HEK293 (cell line): ENCODE data around the gene ZFAND5.

Source experiments
- CTCF ChIA-PET: fragments of 350-600 bp; formaldehyde crosslinking; extraction: SDS; loops from one replicate; lab custom pipeline; 2021; ENCODE audit warnings: antibody characterized with exemption; lab: Yijun Ruan, JAX
- POLR2A ChIA-PET: fragments of 300-600 bp; formaldehyde crosslinking; extraction: SDS; loops from one replicate; lab custom pipeline; 2020; ENCODE audit warnings: antibody characterized with exemption, inconsistent platforms; lab: Yijun Ruan, JAX
- H3K27ac ChIP-seq: fragments of 200-500 bp; sonication (Bioruptor generic); 2 replicates; pipeline ENCODE4 v1.5.1; 2014; ENCODE audit warnings: low read depth, low read length, control low read depth, inconsistent platforms; ENCODE audit errors: extremely low read depth
- H3K36me3 ChIP-seq, 2 experiments: fragments of 200-500 bp in 1 of 2; sonication (Bioruptor generic) in 1 of 2; 1 replicate in 1 of 2; 2 replicates in 1 of 2; pipeline ENCODE4 v1.5.1; 2014 to 2017; ENCODE audit warnings: inconsistent platforms in 2 of 2, low read length in 2 of 2; ENCODE audit not compliant: control insufficient read depth in 2 of 2, insufficient read depth in 1 of 2
- H3K4me1 ChIP-seq: fragments of 200-500 bp; sonication (Bioruptor generic); 2 replicates; pipeline ENCODE4 v1.5.1; 2014; ENCODE audit warnings: mild to moderate bottlenecking, low read length, inconsistent platforms; ENCODE audit not compliant: control insufficient read depth, insufficient read depth
- H3K4me3 ChIP-seq: 2 replicates; pipeline ENCODE4 v1.5.1; 2011; ENCODE audit warnings: low read depth, mild to moderate bottlenecking, control low read depth, low read length, moderate library complexity
- H3K9me3 ChIP-seq: fragments of 200-500 bp; sonication (Bioruptor generic); 2 replicates; pipeline ENCODE4 v1.5.1; 2014; ENCODE audit warnings: low read depth, low read length, inconsistent platforms; ENCODE audit not compliant: control insufficient read depth, insufficient read depth
- AEBP2 ChIP-seq: fragments of 450-650 bp; formaldehyde crosslinking; IDR thresholded peaks from 2 replicates; pipeline ENCODE4 v1.5.1; 2016; ENCODE audit warnings: missing biosample characterization, missing genetic modification characterization, borderline replicate concordance
- GLIS1 ChIP-seq: fragments of 450-650 bp; formaldehyde crosslinking; IDR thresholded peaks from 2 replicates; pipeline ENCODE4 v1.5.1; 2016; ENCODE audit warnings: missing biosample characterization, missing genetic modification characterization
- GLIS2 ChIP-seq: fragments of 450-650 bp; formaldehyde crosslinking; IDR thresholded peaks from 2 replicates; pipeline ENCODE4 v1.5.1; 2016; ENCODE audit warnings: missing biosample characterization, missing genetic modification characterization
- HIC1 ChIP-seq: fragments of 450-650 bp; formaldehyde crosslinking; IDR thresholded peaks from 2 replicates; pipeline ENCODE4 v1.5.1; 2016; ENCODE audit warnings: missing biosample characterization, missing genetic modification characterization
- KLF1 ChIP-seq: fragments of 450-650 bp; formaldehyde crosslinking; IDR thresholded peaks from 2 replicates; pipeline ENCODE4 v1.5.1; 2016; ENCODE audit warnings: missing biosample characterization, missing genetic modification characterization
- PATZ1 ChIP-seq: fragments of 450-650 bp; formaldehyde crosslinking; IDR thresholded peaks from 2 replicates; pipeline ENCODE4 v1.5.1; 2016; ENCODE audit warnings: missing biosample characterization, missing genetic modification characterization
- SP2 ChIP-seq: fragments of 450-650 bp; formaldehyde crosslinking; IDR thresholded peaks from 2 replicates; pipeline ENCODE4 v1.5.1; 2016; ENCODE audit warnings: missing biosample characterization, missing genetic modification characterization
- WT1 ChIP-seq: fragments of 450-650 bp; formaldehyde crosslinking; IDR thresholded peaks from 2 replicates; pipeline ENCODE4 v1.5.1; 2016; ENCODE audit warnings: missing biosample characterization, missing genetic modification characterization
- ZBTB17 ChIP-seq: fragments of 450-650 bp; formaldehyde crosslinking; IDR thresholded peaks from 2 replicates; pipeline ENCODE4 v1.5.1; 2016; ENCODE audit warnings: missing biosample characterization, missing genetic modification characterization
- ZFHX2 ChIP-seq: fragments of 450-650 bp; formaldehyde crosslinking; conservative IDR thresholded peaks from 2 replicates; pipeline ENCODE4 v1.5.1; 2016; ENCODE audit warnings: missing biosample characterization, missing genetic modification characterization
- ZNF146 ChIP-seq: fragments of 450-650 bp; formaldehyde crosslinking; IDR thresholded peaks from 2 replicates; pipeline ENCODE4 v1.5.1; 2016; ENCODE audit warnings: missing biosample characterization, missing genetic modification characterization
- ZNF335 ChIP-seq: fragments of 450-650 bp; formaldehyde crosslinking; conservative IDR thresholded peaks from 2 replicates; pipeline ENCODE4 v1.5.1; 2016; ENCODE audit warnings: missing biosample characterization, missing genetic modification characterization
- ZNF366 ChIP-seq: fragments of 450-650 bp; formaldehyde crosslinking; conservative IDR thresholded peaks from 2 replicates; pipeline ENCODE4 v1.5.1; 2016; ENCODE audit warnings: missing biosample characterization, missing genetic modification characterization
- ZNF394 ChIP-seq: fragments of 450-650 bp; formaldehyde crosslinking; IDR thresholded peaks from 2 replicates; pipeline ENCODE4 v1.5.1; 2016; ENCODE audit warnings: missing biosample characterization, missing genetic modification characterization, mild to moderate bottlenecking, moderate library complexity, borderline replicate concordance
- ZNF560 ChIP-seq: fragments of 450-650 bp; formaldehyde crosslinking; IDR thresholded peaks from 2 replicates; pipeline ENCODE4 v1.5.1; 2017; ENCODE audit warnings: missing biosample characterization, missing genetic modification characterization, borderline replicate concordance
- ZNF621 ChIP-seq: fragments of 450-650 bp; formaldehyde crosslinking; IDR thresholded peaks from 2 replicates; pipeline ENCODE4 v1.5.1; 2017; ENCODE audit warnings: missing biosample characterization, missing genetic modification characterization
- ZNF785 ChIP-seq: fragments of 450-650 bp; formaldehyde crosslinking; IDR thresholded peaks from 2 replicates; pipeline ENCODE4 v1.5.1; 2016; ENCODE audit warnings: missing biosample characterization, missing genetic modification characterization
- ZXDB ChIP-seq: fragments of 450-650 bp; formaldehyde crosslinking; IDR thresholded peaks from 2 replicates; pipeline ENCODE4 v1.5.1; 2016; ENCODE audit warnings: missing biosample characterization, missing genetic modification characterization
- TF ChIP-seq, protein P1 (sequence below): fragments of 450-650 bp; formaldehyde crosslinking; IDR thresholded peaks from 2 replicates; pipeline ENCODE4 v1.5.1; 2017; ENCODE audit warnings: missing biosample characterization, missing genetic modification characterization
- TF ChIP-seq, protein P2 (sequence below): fragments of 450-650 bp; formaldehyde crosslinking; IDR thresholded peaks from 2 replicates; pipeline ENCODE4 v1.5.1; 2017; ENCODE audit warnings: missing biosample characterization, missing genetic modification characterization
- TF ChIP-seq, protein P3 (sequence below): fragments of 450-650 bp; formaldehyde crosslinking; optimal IDR thresholded peaks from 2 replicates; pipeline ENCODE3; 2016; ENCODE audit warnings: missing biosample characterization, mild to moderate bottlenecking, missing genetic modification characterization

The ZFAND5 gene

GRCh38 chr9:72371151-72371550, 6.1 kb upstream of the ZFAND5 start:
- ChIA-PET CTCF (interaction anchor here (0.7 to 1.9 kb wide), 3 partner anchors 97 to 221 kb away, joined by 3 to 6 read pairs (median 3); no protein-coding TSS in a partner anchor), POLR2A (no interaction called here)
- H3K9me3 ChIP-seq = no peaks in the 10 kb centered on the region
- H3K4me1 ChIP-seq = no peaks in the 10 kb centered on the region
- H3K4me3 ChIP-seq = no peak overlapping the region
- H3K36me3 ChIP-seq = no peaks in the 10 kb centered on the region
- H3K27ac ChIP-seq = no peak overlapping the region
- no peak for TF ChIP-seq ZNF621
- TF ChIP-seq, protein P1, sequence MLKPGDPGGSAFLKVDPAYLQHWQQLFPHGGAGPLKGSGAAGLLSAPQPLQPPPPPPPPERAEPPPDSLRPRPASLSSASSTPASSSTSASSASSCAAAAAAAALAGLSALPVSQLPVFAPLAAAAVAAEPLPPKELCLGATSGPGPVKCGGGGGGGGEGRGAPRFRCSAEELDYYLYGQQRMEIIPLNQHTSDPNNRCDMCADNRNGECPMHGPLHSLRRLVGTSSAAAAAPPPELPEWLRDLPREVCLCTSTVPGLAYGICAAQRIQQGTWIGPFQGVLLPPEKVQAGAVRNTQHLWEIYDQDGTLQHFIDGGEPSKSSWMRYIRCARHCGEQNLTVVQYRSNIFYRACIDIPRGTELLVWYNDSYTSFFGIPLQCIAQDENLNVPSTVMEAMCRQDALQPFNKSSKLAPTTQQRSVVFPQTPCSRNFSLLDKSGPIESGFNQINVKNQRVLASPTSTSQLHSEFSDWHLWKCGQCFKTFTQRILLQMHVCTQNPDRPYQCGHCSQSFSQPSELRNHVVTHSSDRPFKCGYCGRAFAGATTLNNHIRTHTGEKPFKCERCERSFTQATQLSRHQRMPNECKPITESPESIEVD (tag by site-specific recombination) = peak; percentile 49

DNA sequence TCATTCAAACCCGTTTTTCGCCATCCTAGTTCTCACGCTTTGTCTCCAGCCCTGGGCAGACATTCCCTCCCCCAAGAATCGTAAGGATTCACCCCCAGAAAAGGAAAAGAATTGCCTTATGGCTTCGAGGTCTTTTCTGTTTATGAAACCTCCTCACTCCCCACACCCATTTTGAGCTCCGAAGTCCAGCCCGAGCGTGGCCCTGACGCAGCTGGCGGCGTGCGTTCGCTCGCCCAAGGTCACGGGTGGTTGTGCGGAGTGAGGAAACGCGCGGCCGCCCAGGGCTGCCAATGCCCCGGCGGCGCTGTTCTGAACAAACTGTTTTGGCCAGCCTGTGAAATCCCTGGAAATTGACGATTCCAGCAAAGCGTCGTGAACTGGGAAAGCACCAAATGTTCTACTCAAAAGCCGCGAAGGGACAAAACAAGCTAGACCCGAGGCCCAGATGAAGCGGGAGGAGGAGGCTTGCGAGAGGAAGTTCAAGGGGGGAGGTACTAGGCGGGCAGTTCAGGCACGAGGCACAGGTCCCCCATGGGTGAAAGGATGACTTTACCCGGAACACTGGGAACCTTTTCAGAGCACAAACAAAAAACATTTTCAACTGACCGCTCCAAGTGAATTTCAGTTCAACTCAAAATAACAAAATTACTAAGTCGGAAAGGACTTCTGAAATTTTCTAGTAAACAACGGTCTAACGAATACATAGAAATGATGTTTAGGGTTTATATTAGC, 683 bp upstream of the ZFAND5 start:
- no peaks in the 10 kb centered on the region for H3K9me3 ChIP-seq
- CTCF ChIA-PET = interaction anchor here (0.6 to 2.0 kb wide), 6 partner anchors 30 to 457 kb away, joined by 3 to 6 read pairs (median 3); no protein-coding TSS in a partner anchor
- POLR2A ChIA-PET = interaction anchor here (0.6 to 2.4 kb wide), 65 partner anchors 9 to 779 kb away, joined by 3 to 24 read pairs (median 4); no protein-coding TSS in a partner anchor
- H3K27ac ChIP-seq = peak overlapping the region; percentile 91
- peak overlapping the region; percentile 41 for H3K4me3 ChIP-seq
- peaks cover 13% of the 10 kb centered on the region for H3K4me1 ChIP-seq
- peaks cover 0 to 26% of the 10 kb centered on the region in 2 experiments; a peak in 1 of 3 replicates for H3K36me3 ChIP-seq
- TF ChIP-seq ZNF394 (tag by site-specific recombination) (0 out of 2 replicates have a peak, but pooled peaks have one; percentile 5), AEBP2 (tag by site-specific recombination) (no peak), ZBTB17 (tag by site-specific recombination) (no peak), ZFHX2 (peak; percentile 37), ZNF560 (tag by site-specific recombination) (no peak), ZNF366 (tag by site-specific recombination) (peak; percentile 68), HIC1 (no peak; the same call in 1 of the 2 replicates), PATZ1 (tag by site-specific recombination) (0 out of 2 replicates have a peak, but pooled peaks have one; percentile 19), ZNF785 (no peak), ZNF335 (0 out of 2 replicates have a peak, but pooled peaks have one; percentile 69), GLIS1 (tag by site-specific recombination) (peak; percentile 7; the same call in 1 of the 2 replicates), ZXDB (tag by site-specific recombination) (peak; percentile 44; the same call in 1 of the 2 replicates), KLF1 (tag by site-specific recombination) (peak; percentile 27; the same call in 1 of the 2 replicates), SP2 (tag by site-specific recombination) (peak; percentile 38), GLIS2 (peak; percentile 69), WT1 (peak; percentile 23; the same call in 1 of the 2 replicates), ZNF146 (tag by site-specific recombination) (no peak)
- TF ChIP-seq, protein P2, sequence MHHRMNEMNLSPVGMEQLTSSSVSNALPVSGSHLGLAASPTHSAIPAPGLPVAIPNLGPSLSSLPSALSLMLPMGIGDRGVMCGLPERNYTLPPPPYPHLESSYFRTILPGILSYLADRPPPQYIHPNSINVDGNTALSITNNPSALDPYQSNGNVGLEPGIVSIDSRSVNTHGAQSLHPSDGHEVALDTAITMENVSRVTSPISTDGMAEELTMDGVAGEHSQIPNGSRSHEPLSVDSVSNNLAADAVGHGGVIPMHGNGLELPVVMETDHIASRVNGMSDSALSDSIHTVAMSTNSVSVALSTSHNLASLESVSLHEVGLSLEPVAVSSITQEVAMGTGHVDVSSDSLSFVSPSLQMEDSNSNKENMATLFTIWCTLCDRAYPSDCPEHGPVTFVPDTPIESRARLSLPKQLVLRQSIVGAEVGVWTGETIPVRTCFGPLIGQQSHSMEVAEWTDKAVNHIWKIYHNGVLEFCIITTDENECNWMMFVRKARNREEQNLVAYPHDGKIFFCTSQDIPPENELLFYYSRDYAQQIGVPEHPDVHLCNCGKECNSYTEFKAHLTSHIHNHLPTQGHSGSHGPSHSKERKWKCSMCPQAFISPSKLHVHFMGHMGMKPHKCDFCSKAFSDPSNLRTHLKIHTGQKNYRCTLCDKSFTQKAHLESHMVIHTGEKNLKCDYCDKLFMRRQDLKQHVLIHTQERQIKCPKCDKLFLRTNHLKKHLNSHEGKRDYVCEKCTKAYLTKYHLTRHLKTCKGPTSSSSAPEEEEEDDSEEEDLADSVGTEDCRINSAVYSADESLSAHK (tag by site-specific recombination) = 0 out of 2 replicates have a peak, but pooled peaks have one; percentile 12
- TF ChIP-seq, protein P3, sequence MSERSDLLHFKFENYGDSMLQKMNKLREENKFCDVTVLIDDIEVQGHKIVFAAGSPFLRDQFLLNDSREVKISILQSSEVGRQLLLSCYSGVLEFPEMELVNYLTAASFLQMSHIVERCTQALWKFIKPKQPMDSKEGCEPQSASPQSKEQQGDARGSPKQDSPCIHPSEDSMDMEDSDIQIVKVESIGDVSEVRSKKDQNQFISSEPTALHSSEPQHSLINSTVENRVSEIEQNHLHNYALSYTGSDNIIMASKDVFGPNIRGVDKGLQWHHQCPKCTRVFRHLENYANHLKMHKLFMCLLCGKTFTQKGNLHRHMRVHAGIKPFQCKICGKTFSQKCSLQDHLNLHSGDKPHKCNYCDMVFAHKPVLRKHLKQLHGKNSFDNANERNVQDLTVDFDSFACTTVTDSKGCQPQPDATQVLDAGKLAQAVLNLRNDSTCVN (tag by site-specific recombination) = peak; percentile 16
